Parathyroid adenoma (tissue), 2 donors: ENCODE measurements around the gene RER1.

Experiments used
- H2AFZ ChIP-seq: fragments of 300-600 bp; sonication (generic); one replicate; pipeline ENCODE4 v1.7.0; 2017; ENCODE audit warnings: antibody characterized with exemption, mild to moderate bottlenecking
- H3K27ac ChIP-seq: fragments of 300-600 bp; sonication (generic); one replicate; pipeline ENCODE4 v1.7.0; 2017
- H3K27me3 ChIP-seq: fragments of 300-600 bp; sonication (generic); one replicate; pipeline ENCODE4 v1.7.0; 2017; ENCODE audit warnings: low read length; ENCODE audit not compliant: control insufficient read depth, insufficient read depth
- H3K36me3 ChIP-seq: fragments of 300-600 bp; sonication (generic); one replicate; pipeline ENCODE4 v1.7.0; 2017; ENCODE audit warnings: low read length; ENCODE audit not compliant: control insufficient read depth, insufficient read depth
- H3K4me1 ChIP-seq: fragments of 300-600 bp; sonication (generic); one replicate; pipeline ENCODE4 v1.7.0; 2017; ENCODE audit warnings: control low read depth
- H3K4me2 ChIP-seq: fragments of 300-600 bp; sonication (generic); one replicate; pipeline ENCODE4 v1.7.0; 2017; ENCODE audit warnings: low read length
- H3K4me3 ChIP-seq: fragments of 300-600 bp; sonication (generic); one replicate; pipeline ENCODE4 v1.7.0; 2017; ENCODE audit warnings: low read depth, low read length
- H3K79me2 ChIP-seq: fragments of 300-600 bp; sonication (generic); one replicate; pipeline ENCODE4 v1.7.0; 2017; ENCODE audit warnings: control low read depth
- H3K9ac ChIP-seq: fragments of 300-600 bp; sonication (generic); one replicate; pipeline ENCODE4 v1.7.0; 2017; ENCODE audit warnings: mild to moderate bottlenecking
- H3K9me3 ChIP-seq: fragments of 300-600 bp; sonication (generic); one replicate; pipeline ENCODE4 v1.7.0; 2017; ENCODE audit warnings: low read length; ENCODE audit not compliant: control insufficient read depth
- TF ChIP-seq, protein P1 (sequence below): fragments of 300-600 bp; sonication (generic); IDR thresholded peaks from one replicate; pipeline ENCODE4 v1.7.0; 2017; ENCODE audit warnings: antibody characterized with exemption, mild to moderate bottlenecking
- donor health status: primary hyperparathyroidism.

Gene RER1

GRCh38 chr1:2414297-2414958 lies 22.8 kb downstream of the RER1 start:
- peak overlapping the region; percentile 54 for H2AFZ ChIP-seq
- no peaks in the 10 kb centered on the region for H3K4me1 ChIP-seq
- peak overlapping the region; percentile 91 for H3K4me2 ChIP-seq
- H3K27me3 ChIP-seq = no peaks in the 10 kb centered on the region
- H3K36me3 ChIP-seq = no peaks in the 10 kb centered on the region
- H3K9ac ChIP-seq = no peak overlapping the region
- H3K9me3 ChIP-seq = no peaks in the 10 kb centered on the region
- H3K4me3 ChIP-seq = no peak overlapping the region
- TF ChIP-seq, protein P1, sequence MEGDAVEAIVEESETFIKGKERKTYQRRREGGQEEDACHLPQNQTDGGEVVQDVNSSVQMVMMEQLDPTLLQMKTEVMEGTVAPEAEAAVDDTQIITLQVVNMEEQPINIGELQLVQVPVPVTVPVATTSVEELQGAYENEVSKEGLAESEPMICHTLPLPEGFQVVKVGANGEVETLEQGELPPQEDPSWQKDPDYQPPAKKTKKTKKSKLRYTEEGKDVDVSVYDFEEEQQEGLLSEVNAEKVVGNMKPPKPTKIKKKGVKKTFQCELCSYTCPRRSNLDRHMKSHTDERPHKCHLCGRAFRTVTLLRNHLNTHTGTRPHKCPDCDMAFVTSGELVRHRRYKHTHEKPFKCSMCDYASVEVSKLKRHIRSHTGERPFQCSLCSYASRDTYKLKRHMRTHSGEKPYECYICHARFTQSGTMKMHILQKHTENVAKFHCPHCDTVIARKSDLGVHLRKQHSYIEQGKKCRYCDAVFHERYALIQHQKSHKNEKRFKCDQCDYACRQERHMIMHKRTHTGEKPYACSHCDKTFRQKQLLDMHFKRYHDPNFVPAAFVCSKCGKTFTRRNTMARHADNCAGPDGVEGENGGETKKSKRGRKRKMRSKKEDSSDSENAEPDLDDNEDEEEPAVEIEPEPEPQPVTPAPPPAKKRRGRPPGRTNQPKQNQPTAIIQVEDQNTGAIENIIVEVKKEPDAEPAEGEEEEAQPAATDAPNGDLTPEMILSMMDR = peak; percentile 83
- H3K79me2 ChIP-seq = no peaks in the 10 kb centered on the region
- H3K27ac ChIP-seq = peak overlapping the region; percentile 64

DNA sequence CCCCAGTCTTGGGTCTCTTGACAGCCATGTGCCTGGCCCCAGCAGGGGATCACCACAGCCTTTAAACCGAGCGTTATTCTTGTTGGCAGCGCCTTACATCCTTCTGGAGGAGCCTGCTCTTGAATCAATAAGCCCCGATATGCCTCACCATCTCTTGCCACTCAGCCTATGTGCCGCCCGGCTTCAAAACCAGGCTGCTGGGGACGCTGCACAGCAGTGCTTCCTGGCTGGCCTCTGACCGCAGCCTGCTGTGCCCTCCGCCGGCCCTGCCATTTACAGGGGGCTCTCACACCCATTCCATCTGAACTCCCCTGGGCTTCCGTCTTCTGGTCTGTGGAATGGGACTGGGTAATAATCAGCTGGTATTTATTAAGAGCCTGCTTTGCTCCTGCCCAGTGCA lies 23.7 kb downstream of the RER1 start:
- Histone ChIP-seq H3K79me2 (no peaks in the 10 kb centered on the region), H3K9me3 (no peaks in the 10 kb centered on the region), H3K4me2 (no peak overlapping the region), H3K27me3 (no peaks in the 10 kb centered on the region), H3K36me3 (no peaks in the 10 kb centered on the region), H3K9ac (no peak overlapping the region), H3K4me1 (no peaks in the 10 kb centered on the region), H3K4me3 (no peak overlapping the region), H2AFZ (no peak overlapping the region), H3K27ac (no peak overlapping the region)
- TF ChIP-seq, protein P1 = no peak

- Histone ChIP-seq H3K9ac (no peak overlapping the region), H3K4me3 (no peak overlapping the region), H2AFZ (no peak overlapping the region), H3K36me3 (no peaks in the 10 kb centered on the region), H3K27me3 (no peaks in the 10 kb centered on the region), H3K79me2 (no peaks in the 10 kb centered on the region), H3K4me1 (no peaks in the 10 kb centered on the region), H3K9me3 (no peaks in the 10 kb centered on the region), H3K4me2 (no peak overlapping the region), H3K27ac (no peak overlapping the region)
- TF ChIP-seq, protein P1 = no peak
Measured at GRCh38 chr1:2415801-2416208, 24.2 kb downstream of the RER1 start.

- H3K36me3 ChIP-seq = no peaks in the 10 kb centered on the region
- H3K9me3 ChIP-seq = no peaks in the 10 kb centered on the region
- H3K4me2 ChIP-seq = no peak overlapping the region
- TF ChIP-seq, protein P1 = no peak
- no peak overlapping the region for H3K4me3 ChIP-seq
- no peak overlapping the region for H2AFZ ChIP-seq
- H3K9ac ChIP-seq = no peak overlapping the region
- no peaks in the 10 kb centered on the region for H3K27me3 ChIP-seq
- H3K79me2 ChIP-seq = no peaks in the 10 kb centered on the region
- H3K4me1 ChIP-seq = no peaks in the 10 kb centered on the region
- H3K27ac ChIP-seq = no peak overlapping the region
Measured at GRCh38 chr1:2416403-2416802, 24.8 kb downstream of the RER1 start.
